Neural cell (in vitro differentiated cells): ENCODE results near the gene MYCBPAP.

Experiments used
- CTCF ChIP-seq: fragments of 450-650 bp; IDR thresholded peaks from 2 replicates; pipeline ENCODE4 v1.5.1; 2014; ENCODE audit warnings: antibody characterized with exemption, mild to moderate bottlenecking, moderate library complexity; ENCODE audit not compliant: poor library complexity, severe bottlenecking
- EP300 ChIP-seq: fragments of 450-650 bp; conservative IDR thresholded peaks from 2 replicates; pipeline ENCODE4 v1.6.1; 2014; ENCODE audit warnings: antibody characterized with exemption, mild to moderate bottlenecking, moderate library complexity; ENCODE audit not compliant: poor library complexity, severe bottlenecking
- EZH2 ChIP-seq: fragments of 200-600, 300-800 bp; shearing (Covaris generic), sonication (generic); IDR thresholded peaks from 2 replicates; pipeline ENCODE4 v1.6.1; 2014; ENCODE audit warnings: antibody characterized with exemption, low read length, borderline replicate concordance, mild to moderate bottlenecking; ENCODE audit not compliant: insufficient read depth, poor library complexity, severe bottlenecking
- MXI1 ChIP-seq: fragments of 450-650 bp; conservative IDR thresholded peaks from 2 replicates; pipeline ENCODE4 v1.6.1; 2014; ENCODE audit warnings: antibody characterized with exemption, mild to moderate bottlenecking; ENCODE audit not compliant: poor library complexity, severe bottlenecking
- POLR2AphosphoS5 ChIP-seq: IDR thresholded peaks from 2 replicates; pipeline ENCODE4 v1.6.1; 2012
- RAD21 ChIP-seq: fragments of 450-650 bp; conservative IDR thresholded peaks from 2 replicates; pipeline ENCODE4 v1.6.1; 2014; ENCODE audit warnings: antibody characterized with exemption, mild to moderate bottlenecking, moderate library complexity
- REST ChIP-seq: IDR thresholded peaks from 2 replicates; pipeline ENCODE4 v1.6.1; 2012; ENCODE audit warnings: borderline replicate concordance
- TAF1 ChIP-seq: IDR thresholded peaks from 2 replicates; pipeline ENCODE4 v1.6.1; 2012; ENCODE audit warnings: low read depth

GRCh38 chr17:50541716-50542688 is 33.8 kb downstream of the MYCBPAP start:
- TF ChIP-seq CTCF (peak; percentile 53), EP300 (peak; percentile 14), EZH2 (no peak), POLR2AphosphoS5 (peak; percentile 82), RAD21 (no peak), TAF1 (peak; percentile 35), MXI1 (no peak), REST (peak; percentile 29)
